ENCODE data around the gene CAPN9.
A peak's percentile ranks its signal among the peaks of the same experiment; 100 is the strongest.

CAPN9 gene

DNA sequence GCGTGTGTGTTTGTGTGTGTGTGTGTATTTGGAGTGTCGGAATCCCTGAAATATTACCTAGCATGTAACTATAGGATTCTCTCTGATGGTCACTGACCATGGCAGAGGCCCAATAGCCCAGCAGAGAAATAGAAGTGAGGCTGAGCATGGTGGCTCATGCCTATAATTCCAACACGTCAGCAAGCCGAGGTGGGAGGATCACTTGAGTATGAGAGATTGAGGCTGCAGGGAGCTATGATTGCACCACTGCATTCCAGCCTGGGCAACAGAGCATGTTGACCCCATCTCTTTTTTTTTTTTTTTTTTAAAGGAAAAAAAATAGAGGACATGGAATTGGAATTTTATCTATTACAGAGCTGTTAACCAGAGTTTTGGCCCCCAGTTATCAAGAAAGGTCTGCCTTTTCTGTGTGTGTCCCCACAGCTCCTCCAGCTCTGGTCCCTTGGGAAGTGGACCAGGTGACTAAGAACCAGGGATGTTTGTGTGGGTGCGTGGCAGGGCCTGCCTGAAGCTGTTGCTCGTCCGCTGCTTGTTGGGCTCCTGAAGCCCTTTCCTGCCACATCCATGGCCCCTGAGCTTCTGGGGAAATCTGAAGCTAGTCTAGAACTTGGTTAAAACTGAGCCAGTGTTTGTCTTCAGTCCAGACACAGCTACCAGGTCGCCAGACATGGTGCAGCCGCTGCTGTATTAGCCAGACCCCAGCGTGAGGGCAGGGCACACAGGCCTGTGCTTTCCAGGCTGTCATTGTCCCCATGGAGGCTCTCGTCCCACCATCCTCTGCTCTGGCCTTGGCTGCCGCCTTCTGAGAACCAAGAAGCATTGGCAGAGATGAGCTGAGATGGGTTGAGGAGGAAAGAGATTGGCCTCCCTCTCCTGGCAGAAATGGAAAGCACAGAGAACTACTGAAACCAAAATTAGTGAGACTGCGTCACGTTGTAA lies 25.5 kb downstream of the CAPN9 start:
- peak; percentile 37 for DNase-seq

DNA sequence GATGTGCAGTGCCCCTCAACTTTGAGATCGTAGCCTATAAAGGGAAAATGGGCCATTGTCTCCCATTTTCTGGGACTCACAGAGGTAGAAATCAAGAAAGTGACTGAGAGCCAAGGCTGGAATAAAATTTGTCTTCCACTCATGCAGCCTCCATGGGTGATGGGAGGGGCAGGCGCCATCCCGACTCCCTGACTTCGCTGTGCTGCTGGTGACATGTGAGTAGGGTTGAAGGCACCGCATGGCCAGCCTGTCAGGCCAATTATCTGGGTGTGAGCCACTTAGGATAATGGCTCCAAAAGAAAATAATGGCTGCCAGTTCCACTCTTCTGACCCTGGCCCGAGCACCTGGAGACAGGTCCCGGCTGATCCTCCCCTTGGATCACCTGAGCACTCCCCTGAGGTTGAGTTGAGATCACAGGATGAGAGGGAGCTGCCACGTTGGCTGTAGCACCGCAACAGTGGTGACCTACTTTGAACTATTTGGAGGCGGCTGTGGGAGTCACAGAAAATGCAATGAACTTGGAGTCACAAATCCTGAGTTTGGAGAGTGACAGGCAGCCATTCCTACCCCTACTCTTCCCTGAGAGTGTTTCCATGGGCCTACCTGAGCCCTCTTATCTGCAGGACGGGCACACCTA lies 26.3 kb downstream of the CAPN9 start:
- no peak for DNase-seq

DNA sequence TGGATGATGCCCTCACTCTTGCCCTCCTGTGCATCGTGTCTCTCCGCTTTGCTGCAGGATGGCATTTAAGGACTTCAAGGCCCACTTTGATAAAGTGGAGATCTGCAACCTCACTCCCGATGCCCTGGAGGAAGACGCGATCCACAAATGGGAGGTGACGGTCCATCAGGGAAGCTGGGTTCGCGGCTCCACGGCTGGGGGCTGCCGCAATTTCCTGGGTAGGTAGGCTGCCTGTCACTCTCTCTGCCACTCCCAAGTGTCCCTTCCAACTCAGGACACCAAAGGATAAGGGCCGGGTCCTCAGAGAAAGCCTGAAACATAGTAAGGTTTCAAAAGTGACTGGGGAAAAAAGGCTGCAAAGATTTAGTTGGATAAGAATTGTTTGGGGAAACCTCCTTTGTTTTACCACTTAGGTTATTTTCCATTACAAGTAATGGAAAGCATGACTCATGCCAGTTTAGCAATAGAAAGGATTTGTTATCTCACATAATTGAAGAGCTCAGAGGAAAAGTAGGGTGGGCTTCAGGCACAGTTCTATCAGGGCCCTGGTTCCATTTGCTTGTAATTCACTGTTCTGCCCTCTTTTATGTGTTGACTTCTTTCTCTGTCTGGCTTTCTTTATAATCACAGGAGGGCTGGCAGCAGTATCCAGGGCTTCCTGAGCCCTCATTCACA lies 31.9 kb downstream of the CAPN9 start:
- DNase-seq = no peak

DNA sequence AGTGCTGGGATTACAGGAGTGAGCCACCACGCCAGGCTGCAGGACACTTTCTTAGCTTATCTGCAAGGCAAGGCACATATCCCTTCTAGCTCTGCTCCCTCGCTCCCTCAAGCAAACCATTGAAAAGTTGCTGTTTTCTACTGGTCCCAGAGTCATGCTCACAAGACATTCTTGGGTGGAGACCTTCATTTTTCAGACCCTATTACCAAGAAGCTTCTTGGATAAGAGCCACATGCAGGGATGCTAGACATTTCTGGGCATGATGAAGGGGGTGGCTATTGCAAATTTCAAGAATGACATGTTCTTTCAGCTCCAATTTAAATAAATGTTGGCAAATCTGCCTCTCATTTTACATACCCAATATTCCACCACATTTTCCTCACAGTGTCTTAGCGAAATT lies 33.9 kb downstream of the CAPN9 start:
- no peak for DNase-seq

DNA sequence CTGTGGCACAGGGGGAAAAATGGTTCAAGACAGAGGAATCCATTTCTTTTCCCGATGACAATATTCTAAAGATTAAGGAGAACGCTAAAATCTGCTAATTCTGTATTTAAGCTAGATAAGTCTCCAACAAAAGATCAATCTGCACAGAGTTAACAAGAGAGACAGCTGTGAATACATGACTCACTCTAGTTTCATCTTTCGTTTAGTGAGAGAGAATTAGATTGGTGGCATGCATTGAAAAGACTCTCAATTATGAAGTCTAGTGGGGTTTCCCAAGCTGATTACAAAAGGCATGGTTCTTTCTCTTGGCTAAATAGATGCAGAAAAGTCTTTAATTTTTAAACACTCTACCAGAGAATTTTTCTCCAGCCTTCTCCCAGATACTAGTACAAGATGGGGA lies 34.4 kb downstream of the CAPN9 start:
- DNase-seq = no peak

DNA sequence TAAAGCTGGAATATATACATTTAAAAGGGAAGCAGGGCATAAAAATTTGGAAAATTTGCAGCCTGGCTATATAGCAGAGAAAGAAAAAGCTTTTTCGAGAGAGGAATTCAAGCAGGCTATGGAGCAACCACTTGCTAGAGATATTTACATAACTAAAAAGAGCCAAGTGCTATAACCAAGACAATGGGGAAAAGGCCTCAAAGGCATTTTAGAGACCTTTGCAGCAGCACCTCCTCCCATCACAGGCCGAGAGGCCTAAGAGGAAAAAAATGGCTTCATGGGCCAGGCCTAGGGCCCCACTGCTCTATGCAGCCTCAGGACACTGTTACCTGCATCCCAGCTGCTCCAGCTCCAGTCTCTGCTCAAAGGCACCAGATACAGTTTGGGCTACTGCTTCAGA lies 37.0 kb downstream of the CAPN9 start:
- DNase-seq = no peak

DNA sequence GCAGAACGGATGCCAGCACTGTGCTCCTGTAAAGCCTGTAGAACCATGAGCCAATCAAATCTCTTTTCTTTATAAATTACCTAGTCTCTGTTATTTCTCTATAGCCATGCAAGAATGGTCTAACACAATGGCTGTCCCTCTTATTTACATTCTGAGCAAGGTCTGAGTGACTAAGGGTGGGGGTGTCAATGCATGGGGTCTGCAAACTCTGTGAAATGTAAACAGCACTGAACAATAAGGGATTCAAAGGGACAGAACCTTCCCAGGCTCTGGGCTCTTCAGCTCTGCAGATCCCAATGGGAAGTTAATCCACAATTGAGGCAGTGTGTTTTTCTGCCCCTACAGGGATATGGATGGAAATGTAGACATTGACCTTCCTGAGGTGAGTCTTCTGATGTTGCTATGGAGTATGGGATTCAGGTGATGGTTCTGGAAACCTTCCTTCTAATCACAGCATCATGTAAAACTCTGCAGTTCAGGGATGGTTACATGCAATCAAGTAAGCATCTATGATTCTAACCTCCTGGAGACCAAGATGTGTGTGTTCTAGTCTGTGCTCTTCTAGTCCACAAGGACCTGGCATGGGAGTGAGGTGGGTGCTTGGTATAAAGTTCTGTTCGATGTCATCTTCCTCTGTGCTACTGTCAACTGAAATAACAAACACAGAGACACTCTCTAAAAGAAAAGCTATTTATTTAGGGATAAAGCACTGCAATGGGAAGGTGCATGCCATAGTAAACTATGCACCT lies 38.6 kb downstream of the CAPN9 start:
- DNase-seq = no peak

DNA sequence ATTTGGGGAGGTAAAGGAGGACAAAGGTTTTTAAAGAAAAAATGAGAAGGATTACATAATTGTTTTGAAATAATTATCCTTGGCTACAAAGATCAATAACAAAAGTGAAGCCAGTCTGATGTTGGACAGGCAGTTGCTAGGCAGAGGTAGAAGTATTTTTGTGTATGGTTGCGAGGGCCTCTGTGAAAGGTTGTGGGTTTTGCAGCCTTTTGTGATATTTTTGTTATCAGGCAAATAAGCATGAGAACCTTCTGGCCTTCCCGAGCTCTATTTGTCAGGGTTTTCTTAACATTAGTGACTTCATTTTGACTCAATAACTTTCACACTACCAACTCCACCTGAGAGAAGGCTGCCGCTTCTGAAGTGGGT lies 39.2 kb downstream of the CAPN9 start:
- no peak for DNase-seq

DNA sequence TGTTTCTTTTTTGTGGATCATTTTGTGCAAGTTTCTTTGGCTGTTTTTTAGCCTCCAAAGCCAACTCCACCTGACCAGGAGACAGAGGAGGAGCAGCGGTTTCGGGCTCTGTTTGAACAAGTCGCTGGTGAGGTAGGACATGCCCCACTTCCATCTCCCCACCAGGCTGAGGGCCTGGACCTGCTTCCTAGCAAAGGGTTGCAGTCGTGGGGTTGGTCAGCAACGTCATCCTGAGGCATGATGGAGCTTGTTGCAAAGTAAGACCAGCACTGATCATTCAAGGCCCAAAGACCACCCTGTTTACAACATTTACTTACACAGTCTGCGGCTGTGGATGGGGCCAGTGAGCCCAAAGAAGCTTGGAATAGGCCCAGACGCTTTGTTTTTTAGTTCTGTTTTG lies 40.3 kb downstream of the CAPN9 start:
- DNase-seq = no peak

DNA sequence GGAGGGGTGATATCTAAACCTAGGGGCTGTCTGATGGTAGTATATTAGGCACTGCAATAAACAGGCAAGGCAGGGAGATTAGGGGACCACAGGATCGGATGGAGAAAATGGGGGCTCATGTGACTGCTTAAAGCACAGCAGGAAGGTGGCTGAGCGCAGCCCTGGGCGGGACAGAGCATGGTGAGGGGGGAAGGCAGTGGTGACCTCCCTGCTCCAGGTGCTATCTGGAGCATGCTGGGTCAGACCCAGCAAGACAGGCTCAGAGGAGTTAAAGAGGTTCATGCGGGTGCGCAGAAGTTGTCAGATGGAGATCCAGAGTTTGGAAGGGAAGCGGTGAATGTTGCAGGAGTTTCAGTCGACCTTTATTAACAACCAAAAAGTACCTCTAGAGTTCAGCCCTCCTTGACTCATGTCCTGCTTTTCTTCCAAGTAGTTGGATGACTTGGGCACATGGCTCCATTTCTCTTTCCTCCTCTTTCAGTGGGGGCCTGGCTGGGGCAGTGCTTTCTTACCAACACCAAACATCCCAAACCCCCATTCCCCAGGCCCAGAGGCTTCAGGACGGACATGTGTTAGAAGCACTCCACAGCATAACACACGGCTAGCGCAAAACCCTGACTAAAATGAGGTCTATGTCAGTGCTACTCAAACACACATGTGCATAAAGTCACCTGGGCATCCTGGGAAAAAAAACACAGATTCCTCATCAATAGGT lies 41.5 kb downstream of the CAPN9 start:
- DNase-seq = no peak

DNA sequence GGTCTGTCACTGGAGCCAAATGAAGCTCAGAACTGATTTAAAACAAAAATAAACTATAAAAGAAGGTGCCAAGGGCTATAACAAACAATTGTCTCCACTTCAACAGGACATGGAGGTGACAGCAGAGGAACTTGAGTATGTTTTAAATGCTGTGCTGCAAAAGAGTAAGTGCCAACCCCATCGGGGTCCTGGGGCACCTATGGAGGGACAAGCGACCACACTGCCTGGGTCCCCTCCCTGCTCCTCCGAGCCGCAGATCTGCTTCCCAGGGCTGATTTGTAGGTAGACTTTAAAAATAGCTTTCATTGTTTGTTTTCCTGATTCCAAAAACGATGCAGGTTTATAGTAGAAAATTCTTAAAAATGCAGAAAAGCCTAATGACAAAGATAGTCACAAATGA lies 42.8 kb downstream of the CAPN9 start:
- DNase-seq = no peak

DNA sequence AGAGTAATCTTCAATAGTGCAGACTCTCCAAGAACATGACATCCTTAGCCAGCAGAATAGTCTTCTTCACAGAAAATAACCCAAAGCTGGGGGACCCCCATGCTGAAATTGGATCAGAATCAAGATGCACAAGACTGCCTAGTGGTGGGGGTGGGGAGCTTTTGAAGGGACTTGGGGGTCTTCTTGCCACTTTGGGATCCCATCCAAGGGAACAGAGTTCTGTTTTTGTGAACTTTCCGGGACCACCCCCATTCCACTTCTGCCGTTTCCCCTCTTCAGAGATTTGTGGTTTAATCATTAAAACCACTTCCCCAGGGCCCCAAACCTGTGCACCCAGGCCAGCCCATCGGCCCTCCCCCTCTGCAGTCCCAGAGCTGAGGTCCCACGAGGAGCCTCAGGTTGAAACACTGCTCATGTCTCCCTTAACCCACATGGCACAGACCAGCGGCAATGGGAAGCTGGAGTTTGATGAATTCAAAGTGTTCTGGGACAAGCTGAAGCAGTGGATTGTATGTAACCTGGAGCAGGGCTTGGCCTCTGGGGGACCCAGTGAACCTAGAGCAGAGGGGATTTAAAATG lies 44.9 kb downstream of the CAPN9 start:
- no peak for DNase-seq

DNA sequence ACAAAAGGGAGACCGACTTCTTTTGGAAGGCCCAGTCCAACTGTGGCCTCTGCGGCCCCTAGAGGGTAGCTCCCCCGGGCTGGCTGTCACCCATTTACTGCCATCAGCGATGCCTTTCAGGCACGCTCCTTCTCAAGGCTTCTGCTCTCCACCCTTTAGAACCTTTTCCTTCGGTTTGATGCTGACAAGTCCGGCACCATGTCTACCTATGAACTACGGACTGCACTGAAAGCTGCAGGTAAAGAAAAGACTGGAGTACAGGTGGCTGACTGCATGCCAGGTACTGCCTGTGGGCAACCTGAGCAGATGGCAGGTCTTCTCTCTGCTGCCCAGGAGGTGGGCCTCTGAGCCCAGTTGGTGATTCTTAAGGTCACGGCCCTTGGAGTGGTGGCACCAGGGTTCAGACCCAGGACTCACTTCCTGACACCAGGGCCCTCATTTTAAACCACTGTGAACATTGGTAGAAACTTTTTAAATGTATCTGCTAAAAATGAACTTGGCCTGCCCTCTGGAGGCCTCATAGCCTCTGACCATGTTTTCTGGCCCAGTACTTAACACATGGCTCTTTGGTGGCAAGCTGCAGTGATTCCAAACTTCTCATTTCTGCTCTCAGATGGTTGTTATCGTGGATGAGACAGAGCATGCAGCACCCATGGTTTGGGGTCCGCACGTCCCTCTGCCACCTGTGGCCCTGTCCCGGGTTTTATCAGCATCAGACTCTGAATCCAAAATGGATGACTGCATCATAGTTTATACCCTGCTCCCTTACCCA lies 45.7 kb downstream of the CAPN9 start:
- no peak for DNase-seq

DNA sequence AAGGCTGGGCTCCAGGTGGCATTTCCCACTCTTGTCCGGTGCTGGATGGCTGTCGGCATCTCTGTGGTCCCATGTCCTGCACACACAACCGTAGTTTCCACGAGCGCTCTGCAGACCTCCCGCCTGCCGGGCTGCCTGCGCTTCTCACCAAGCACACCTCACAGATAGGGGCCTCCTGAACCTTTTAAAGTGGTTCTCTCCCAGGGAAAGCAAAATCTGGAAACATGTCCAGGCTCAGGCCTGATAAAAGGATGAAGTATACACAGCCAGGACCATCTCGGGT lies 46.2 kb downstream of the CAPN9 start:
- DNase-seq = no peak

DNA sequence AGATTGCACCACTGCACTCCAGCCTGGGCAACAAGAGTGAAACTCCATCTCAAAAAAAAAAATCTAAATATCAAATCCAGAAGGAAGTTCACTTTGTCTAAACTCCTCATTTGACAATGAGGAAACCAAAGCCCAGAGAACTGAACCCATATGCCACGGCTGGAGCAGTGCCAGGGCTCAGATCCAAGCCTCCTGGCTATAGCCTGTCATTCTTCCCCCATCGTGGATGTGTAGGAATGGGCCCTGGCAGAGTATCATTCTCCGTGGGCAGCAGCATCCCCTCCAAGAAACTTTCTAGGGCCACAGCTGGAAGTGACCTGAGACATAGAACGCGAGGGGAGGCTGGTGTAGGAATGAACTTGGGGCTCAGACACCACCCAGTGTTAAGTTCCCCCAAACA lies 47.2 kb downstream of the CAPN9 start:
- no peak for DNase-seq

DNA sequence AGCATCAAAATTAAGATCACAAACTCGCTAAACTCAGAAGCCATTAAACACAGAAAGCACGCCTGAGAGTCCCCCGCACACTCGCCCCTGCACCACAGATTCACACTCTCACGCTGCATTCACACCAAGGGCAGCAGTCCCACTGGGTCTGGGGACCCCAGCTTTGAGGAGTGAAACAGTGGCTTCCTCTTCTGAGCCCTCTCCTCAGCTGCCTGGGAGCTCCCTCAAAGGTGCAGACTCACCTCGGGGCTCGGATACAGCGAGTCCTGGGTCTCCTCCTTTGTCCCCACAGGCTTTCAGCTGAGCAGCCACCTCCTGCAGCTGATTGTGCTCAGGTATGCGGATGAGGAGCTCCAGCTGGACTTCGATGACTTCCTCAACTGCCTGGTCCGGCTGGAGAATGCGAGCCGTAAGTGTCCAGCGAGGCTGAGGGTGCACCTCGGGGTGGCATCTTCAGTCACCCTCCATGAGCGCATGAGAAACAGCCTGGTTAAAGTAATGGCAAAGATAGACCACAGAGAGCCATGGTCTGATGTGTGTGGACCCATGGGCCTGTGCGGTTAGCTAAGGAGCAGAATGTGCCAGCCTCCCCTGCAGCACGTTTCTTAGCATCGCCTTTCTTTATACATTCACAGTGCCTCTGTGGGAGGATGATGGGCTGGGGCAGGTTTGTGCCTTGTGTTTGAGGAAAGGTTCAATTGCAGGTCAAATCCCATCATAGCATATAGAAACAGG lies 47.9 kb downstream of the CAPN9 start:
- no peak for DNase-seq

DNA sequence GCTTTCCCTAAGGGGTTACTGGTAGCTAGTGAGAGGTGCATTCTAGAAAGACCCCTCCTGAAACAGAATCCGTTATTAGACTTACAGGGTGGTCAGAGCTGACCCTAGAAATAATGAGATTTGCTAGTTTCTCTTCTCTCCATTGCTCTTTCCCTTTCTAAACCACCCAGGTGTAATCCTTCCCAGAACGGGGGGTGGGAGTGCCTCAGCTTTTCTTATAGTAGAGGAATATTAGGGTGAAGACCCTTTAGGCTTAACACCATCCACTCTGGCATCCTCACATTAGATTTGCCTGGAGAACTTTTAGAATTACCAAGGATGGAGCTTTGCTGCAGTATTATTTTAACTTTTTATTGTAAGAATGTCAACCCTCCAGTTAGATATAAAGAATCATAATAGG lies 49.4 kb downstream of the CAPN9 start:
- no peak for DNase-seq

DNA sequence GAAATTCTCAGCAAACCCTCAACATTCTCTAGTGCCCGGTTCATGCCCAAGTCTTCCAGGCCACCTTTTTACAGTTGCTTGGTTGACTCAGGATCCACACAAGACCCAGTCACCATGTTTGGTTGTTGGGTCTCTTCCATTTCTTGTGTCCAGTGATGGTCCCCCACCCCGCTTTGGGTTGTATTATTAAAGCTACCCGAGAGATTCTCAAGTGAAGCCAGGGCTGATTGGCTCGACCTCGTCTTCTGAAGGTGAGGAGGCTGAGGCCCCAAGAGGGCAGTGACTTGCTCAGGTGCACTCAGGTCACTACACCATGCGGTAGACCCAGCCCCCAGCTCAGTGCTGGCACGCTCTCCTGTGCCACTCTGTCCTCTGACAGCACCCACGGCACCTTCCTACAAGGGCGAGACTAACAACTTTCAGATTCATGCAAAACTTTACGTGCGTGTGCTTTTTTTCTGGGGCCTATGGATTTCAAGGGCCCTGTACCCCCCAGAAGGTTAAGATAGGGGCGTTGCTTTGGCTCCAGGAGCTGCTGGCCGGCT lies 50.3 kb downstream of the CAPN9 start:
- no peak for DNase-seq

DNA sequence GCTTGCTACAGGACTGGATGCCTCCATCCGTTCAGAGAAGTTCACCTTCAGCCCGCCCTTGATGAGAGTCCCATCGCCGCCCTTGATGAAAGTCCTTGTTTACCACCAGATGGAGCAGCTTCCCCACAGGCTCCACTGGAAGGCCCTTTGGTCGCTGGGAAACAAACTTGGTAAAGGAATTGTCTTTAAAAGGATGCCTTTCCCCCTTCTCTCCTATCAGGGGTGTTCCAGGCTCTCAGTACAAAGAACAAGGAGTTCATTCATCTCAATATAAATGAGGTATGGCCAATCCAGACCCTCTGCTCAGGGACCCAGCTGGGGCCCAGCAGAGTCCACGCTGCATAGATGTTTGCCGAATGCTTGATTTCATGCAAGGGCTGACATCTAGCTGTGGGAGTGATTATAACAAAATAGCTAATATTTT lies 50.8 kb downstream of the CAPN9 start:
- no peak for DNase-seq

DNA sequence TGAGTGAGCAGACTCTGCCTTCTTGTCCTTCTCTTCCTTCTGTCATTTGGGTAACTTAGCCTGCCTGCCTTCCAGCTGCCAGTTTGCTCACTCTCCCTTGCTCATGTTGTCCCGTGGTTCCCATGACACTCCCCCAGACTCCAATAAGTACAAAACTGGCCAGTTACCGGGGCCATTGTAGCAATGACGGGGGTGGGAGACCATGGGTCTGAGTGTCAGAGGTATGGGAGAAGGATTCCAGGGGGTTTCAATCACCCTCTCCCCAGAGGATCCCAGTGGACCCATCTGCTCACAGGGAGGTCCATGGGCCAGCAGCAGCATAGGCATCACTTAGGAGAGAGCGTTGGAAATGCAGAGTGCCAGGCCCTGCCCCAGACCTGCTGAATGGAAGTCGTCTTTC lies 51.3 kb downstream of the CAPN9 start:
- DNase-seq = no peak

Data from NCI-H226 (cell line).